ENCODE data around the gene TSPAN11.

DNA sequence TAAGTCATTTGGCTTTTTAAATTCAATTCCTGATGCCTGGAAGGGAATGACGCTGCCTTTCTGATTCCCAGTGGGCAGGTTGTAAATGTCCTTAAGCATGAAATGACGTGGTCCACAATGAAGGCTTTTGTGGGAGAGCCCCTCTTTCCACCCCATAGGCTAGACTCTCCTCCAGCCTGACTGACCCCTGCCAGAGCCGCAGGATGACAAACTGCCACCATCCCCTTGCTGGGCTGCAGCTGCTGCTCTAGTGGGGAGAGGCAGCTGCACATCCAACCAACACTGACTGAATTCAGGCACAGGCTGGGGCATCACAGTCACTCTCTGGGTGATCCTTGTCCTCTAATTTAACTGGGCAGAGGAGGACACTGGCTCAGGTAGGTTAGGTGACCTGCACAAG, 6.3 kb downstream of the TSPAN11 start:
- TF ChIP-seq, protein P1, sequence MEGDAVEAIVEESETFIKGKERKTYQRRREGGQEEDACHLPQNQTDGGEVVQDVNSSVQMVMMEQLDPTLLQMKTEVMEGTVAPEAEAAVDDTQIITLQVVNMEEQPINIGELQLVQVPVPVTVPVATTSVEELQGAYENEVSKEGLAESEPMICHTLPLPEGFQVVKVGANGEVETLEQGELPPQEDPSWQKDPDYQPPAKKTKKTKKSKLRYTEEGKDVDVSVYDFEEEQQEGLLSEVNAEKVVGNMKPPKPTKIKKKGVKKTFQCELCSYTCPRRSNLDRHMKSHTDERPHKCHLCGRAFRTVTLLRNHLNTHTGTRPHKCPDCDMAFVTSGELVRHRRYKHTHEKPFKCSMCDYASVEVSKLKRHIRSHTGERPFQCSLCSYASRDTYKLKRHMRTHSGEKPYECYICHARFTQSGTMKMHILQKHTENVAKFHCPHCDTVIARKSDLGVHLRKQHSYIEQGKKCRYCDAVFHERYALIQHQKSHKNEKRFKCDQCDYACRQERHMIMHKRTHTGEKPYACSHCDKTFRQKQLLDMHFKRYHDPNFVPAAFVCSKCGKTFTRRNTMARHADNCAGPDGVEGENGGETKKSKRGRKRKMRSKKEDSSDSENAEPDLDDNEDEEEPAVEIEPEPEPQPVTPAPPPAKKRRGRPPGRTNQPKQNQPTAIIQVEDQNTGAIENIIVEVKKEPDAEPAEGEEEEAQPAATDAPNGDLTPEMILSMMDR (conservative IDR thresholded peaks at IDR 0.05; ENCODE audit: low read length), result no peak
- TF ChIP-seq EZH2phosphoT487 (IDR thresholded peaks at IDR 0.05; ENCODE audit: borderline replicate concordance), result no peak
